Stimulated activated CD4-positive, alpha-beta T cell treated with anti-CD3 and anti-CD28 coated beads, Interleukin-15, amount 100 ng/mL, for 24 hours (primary cell): ENCODE data around the gene SGK1.
"Not testable (repeated sequence)": the region's sequence is repeated elsewhere in the genome, so short reads cannot be mapped to it uniquely, and the experiment has no call there.

Experiments
- DNase-seq: peaks from one replicate; pipeline ENCODE4 v3.0.0-alpha.2; 2020

The SGK1 gene

GRCh38 chr6:134249759-134250602 is 67.9 kb downstream of the SGK1 start:
- DNase-seq: no peak

GRCh38 chr6:134249239-134249758 is 68.6 kb downstream of the SGK1 start:
- DNase-seq: no peak

- DNase-seq: no peak
Measured at GRCh38 chr6:134247844-134248580, 69.9 kb downstream of the SGK1 start.

- DNase-seq: peak; percentile 75
Measured at GRCh38 chr6:134247231-134247833, 70.6 kb downstream of the SGK1 start.

GRCh38 chr6:134245706-134246105 is 72.2 kb downstream of the SGK1 start:
- no peak for DNase-seq

DNA sequence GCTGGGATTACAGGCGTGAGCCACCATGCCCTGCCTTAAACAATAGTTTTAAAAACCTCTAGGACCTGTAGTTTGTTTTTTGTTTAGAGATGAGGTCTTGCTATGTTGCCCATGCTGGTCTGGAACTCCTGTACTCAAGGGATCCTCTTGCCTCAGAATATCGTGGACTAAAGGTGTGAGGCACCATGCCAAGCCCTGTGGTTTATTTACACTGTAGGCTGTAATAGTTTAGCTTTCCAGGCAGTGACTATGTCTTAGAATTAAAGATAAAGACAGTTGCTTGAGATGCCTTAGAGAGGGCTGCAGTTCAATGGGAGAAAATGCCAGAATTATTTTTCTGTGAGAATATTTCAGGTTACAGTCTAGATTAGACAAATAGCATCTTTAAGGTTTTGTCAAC is 72.9 kb downstream of the SGK1 start:
- no peak for DNase-seq

DNA sequence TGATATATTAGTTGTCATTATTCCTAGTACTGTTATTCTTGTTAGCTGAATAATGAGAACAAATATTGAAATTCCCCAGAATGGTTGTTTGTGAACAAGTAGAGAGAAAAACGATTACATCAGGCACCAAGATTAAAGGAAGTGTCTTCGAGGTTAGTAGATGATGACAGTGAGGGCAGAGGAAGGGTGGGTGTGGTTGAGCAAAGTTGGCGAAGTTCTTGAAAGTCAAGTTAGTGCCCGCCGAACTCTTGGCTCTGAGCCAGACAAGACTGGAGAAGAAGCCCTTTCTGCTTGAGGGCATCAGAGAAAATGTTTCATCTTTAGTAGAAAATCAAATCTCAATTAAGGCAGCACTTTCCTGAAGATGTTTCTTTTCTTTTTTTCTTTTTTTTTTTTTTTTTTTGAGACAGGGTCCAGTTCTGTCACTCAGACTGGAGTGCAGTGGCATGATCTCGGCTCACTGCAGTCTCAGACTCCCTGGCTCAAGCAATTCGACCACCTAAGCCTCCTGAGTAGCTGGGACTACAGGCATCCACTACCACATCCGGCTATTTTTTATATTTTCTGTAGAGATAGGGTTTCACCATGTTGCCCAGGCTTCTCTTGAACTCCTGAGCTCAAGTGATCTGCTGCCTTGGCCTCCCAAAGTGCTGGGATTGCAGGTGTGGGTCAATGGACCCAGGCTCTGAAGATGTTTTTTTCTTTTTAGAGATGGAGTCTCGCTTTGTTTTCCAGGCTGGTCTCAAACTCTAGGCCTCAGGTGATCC is 77.1 kb downstream of the SGK1 start:
- DNase-seq: peak; percentile 68

DNA sequence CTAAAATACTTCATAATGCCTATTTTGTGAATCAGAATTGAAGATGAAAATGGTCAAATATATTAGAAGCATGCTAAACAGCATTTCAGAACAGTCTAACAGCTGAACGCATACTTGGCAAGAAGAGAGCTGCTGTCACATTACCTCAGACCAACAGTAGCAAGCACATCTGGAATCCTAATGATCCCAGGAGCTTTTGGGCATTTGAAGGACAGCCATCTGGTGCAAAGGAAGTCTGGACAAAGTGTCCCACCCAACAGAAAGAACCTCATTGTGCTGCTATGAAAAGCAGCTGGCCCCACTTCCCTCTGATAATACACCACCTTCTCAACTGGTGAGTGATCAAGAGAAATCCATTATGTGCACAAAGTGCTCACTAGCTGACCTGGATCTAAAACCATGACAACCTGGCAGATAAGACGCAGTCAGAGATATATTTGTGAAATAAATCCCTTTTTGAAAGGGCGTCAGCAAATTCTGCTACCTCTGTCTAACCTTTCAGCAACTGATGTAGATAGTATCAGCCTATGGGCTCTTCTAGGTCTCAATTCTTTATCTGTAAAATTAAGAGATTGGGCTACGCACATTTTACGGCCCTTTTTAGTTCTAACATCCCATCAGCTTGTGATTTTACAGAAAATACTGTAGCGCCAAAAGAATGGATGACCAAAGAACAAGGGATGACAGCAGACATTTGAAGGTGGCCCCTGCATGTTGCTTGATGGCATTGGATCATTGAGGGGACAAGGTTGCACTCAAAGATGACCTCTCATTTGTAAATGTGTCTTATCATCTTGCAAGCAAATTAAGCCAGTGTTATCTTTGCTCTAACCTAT is 78.7 kb downstream of the SGK1 start:
- no peak for DNase-seq

- DNase-seq: no peak
Measured at GRCh38 chr6:134238006-134238405, 79.9 kb downstream of the SGK1 start.

GRCh38 chr6:134235937-134236751 is 81.8 kb downstream of the SGK1 start:
- DNase-seq: no peak

GRCh38 chr6:134235334-134235733 is 82.6 kb downstream of the SGK1 start:
- DNase-seq: not testable (repeated sequence)

GRCh38 chr6:134233180-134233955 is 84.5 kb downstream of the SGK1 start:
- no peak for DNase-seq

DNA sequence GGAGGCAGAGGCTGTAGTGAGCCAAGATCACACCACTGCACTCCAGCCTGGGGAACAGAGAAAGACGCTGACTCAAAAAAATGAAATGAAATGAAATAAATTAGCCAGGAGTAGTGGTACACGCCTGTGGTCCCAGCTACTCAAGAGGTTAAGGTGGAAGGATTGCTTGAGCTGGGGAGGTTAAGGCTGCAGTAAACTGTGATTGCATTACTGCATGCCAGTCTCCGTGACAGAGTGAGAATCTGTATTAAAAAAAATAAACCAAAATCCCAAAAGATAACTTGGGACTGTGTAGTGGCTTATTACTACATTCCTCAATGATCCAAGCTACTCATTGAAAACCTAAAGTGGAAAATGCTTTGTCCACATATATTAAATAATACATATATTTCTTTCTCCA is 87.0 kb downstream of the SGK1 start:
- no peak for DNase-seq

- DNase-seq: no peak
Measured at GRCh38 chr6:134230087-134230700, 87.7 kb downstream of the SGK1 start.

GRCh38 chr6:134229520-134229919 is 88.4 kb downstream of the SGK1 start:
- DNase-seq: no peak

GRCh38 chr6:134223796-134224420 is 94.0 kb downstream of the SGK1 start:
- DNase-seq: no peak

GRCh38 chr6:134221250-134221649 is 96.7 kb downstream of the SGK1 start:
- no peak for DNase-seq

GRCh38 chr6:134217798-134218140 is 100.1 kb downstream of the SGK1 start:
- DNase-seq: no peak

DNA sequence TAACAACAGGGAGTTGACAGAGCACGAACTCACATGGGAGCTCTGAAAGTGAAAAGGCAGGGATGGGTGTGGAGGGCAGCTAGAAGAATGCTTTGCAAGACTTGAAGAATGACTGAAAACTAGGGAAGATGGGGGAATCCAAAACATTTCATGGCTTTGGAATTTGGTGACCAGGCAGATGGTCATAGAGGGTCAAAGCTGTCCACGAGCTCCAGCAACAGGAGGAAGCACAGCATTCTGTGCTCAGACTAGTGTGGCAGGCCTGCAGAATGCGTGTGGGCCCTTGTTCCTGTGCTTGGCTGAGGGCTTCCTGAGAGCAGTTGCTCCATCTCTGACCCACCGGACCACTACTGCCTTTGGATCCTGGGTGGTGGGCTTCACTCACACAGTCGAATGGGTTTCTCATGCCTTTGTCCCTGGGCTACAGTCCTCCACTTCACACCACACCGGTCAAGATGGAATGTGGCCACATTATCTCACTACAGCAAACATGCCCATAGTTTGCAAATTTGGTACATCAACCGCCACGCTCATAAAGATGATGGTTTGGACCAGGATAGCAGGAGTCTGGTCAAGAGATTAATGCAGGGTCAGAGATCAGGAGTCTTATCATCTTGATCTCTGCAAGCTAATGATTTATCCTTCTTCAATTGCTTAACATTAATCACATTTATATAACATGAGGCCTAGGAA is 100.7 kb downstream of the SGK1 start:
- no peak for DNase-seq
